Kidney (tissue), 14 donors: ENCODE measurements around the gene CTNND2. TPM values are rescaled to one million over a fixed set of nuclear protein-coding genes. Genes with fewer than 3 reads are reported as not detected.

Experiments used
- DNase-seq, 5 donors: peaks; one replicate each; pipeline ENCODE4 v3.0.0-alpha.2; 2013 to 2020
- FAIRE-seq: peaks from 2 replicates; lab custom pipeline; 2012; peaks lifted over from hg19 to GRCh38; lab: Jason Lieb, UNC
- H3K27ac ChIP-seq, 2 donors: one replicate each; pipeline ENCODE4 v1.7.0; 2013; ENCODE audit warnings: low read depth in 2 of 2, low read length in 2 of 2, inconsistent platforms in 1 of 2
- H3K27me3 ChIP-seq: one replicate; pipeline ENCODE4 v1.7.1; 2013; ENCODE audit warnings: low read length, inconsistent platforms; ENCODE audit not compliant: control insufficient read depth, insufficient read depth
- H3K36me3 ChIP-seq, 3 donors: one replicate each; pipeline versions ENCODE4 v1.7.0 to v1.7.1; 2013; ENCODE audit warnings: low read length in 3 of 3, control low read depth in 1 of 3, inconsistent platforms in 1 of 3; ENCODE audit not compliant: insufficient read depth in 3 of 3, control insufficient read depth in 2 of 3
- H3K4me1 ChIP-seq, 3 donors: one replicate each; pipeline versions ENCODE4 v1.7.0 to v1.7.1; 2013; ENCODE audit warnings: low read length in 3 of 3, inconsistent platforms in 1 of 3, low read depth in 1 of 3; ENCODE audit not compliant: control insufficient read depth in 2 of 3, insufficient read depth in 2 of 3
- H3K4me3 ChIP-seq, 3 donors: one replicate each; pipeline versions ENCODE4 v1.7.0 to v1.8.1; 2013; ENCODE audit warnings: low read length in 3 of 3, control low read depth in 1 of 3, inconsistent platforms in 1 of 3
- H3K9ac ChIP-seq, 3 donors: one replicate each; pipeline versions ENCODE4 v1.7.0 to v1.7.1; 2013; ENCODE audit warnings: low read length in 3 of 3, control low read depth in 1 of 3, inconsistent platforms in 1 of 3
- H3K9me3 ChIP-seq, 3 donors: one replicate each; pipeline versions ENCODE4 v1.7.0 to v1.7.1; 2013; ENCODE audit warnings: low read length in 3 of 3, control low read depth in 1 of 3, inconsistent platforms in 1 of 3; ENCODE audit not compliant: control insufficient read depth in 2 of 3, insufficient read depth in 1 of 3
- intact Hi-C: fragments of 100-400 bp; cut with DNase I; formaldehyde crosslinking; loops from one replicate; pipeline ENCODE4 v1.11.1; 2022
- polyA plus RNA-seq: library from polyadenylated mRNA; stranded (reverse); fragments of 350-450 nt; fragmentation: Illumina TruSeq; extraction: RNeasy Lipid Tissue Mini Kit (QIAGEN cat#74804); gene quantifications from one replicate; pipeline ENCODE4 v1.2.3, GENCODE V29; 2014; ENCODE audit warnings: low read depth, low replicate concordance; ENCODE audit not compliant: insufficient read depth
- total RNA-seq: library from RNA; stranded (reverse); fragmentation: NEBNext Ultra II Directional; extraction: Animal tissue kit (Norgen Biotek cat#: 25700); gene quantifications from one replicate; pipeline ENCODE4 v1.2.1, GENCODE V29; 2021
- TF ChIP-seq, protein P1 (sequence below): IDR thresholded peaks from 3 replicates; pipeline ENCODE4 v1.5.1; 2012; ENCODE audit warnings: mild to moderate bottlenecking, moderate library complexity, borderline replicate concordance; ENCODE audit not compliant: insufficient read depth; ENCODE audit errors: extremely low read depth
- donor health status: control.
- donor health status: control.
- donor health status: control.
- donor health status: control.
- donor health status: control.
- donor health status: DM: yes; HTN: yes; CAD: no.
- donor health status: Normal renal cell carcinoma (clear cell type).

CTNND2 gene
- total and polyA plus RNA-seq, 2 donors from 2014 or later = 0.15 to 0.79 TPM

DNA sequence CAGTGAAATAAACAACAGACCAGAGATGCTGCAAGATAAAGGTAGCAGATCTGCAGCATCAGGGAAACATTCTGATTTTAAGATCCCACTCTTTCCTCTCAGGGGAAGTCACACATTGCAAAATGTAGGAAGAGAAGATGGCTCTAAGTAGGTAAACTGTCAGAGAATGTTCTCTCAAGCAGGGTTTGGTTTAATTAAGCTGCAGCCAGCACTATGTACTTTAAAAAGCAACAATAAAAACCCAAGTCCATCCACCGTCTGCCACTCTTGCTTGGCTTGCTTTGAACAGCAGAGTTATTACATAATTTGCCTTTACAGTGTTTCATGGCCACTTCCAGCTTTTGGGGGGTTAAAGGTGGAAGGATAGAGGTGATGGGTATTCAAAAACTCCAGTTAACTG is 800.0 kb downstream of the CTNND2 start:
- intact Hi-C loops = no loop called here
- FAIRE-seq = no peak

DNA sequence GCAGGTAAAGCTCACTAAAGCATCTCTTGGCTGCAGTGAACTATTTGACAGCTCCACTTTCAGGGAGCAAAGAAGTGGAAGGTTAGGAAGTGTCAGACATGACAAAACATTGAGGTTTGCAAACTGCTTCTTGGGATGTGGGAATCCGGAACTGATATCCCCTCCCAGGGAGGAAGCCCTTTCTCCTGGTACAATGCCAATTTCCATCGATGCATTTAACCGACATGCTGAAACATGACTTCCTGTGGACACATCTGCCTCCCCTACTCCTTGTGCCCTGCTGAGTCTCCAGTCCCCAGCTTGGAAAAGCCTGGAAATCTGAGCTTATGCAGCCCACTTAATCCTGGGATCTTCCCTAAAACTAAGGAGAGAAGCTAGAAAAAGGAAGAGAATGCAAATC is 820.1 kb downstream of the CTNND2 start:
- no peaks in the 10 kb centered on the region for H3K9me3 ChIP-seq
- no peaks in the 10 kb centered on the region for H3K4me1 ChIP-seq
- DNase-seq (no peak), FAIRE-seq (no peak)
- no peak overlapping the region for H3K4me3 ChIP-seq
- H3K27ac ChIP-seq = no peak overlapping the region
- no peak overlapping the region for H3K9ac ChIP-seq
- TF ChIP-seq, protein P1, sequence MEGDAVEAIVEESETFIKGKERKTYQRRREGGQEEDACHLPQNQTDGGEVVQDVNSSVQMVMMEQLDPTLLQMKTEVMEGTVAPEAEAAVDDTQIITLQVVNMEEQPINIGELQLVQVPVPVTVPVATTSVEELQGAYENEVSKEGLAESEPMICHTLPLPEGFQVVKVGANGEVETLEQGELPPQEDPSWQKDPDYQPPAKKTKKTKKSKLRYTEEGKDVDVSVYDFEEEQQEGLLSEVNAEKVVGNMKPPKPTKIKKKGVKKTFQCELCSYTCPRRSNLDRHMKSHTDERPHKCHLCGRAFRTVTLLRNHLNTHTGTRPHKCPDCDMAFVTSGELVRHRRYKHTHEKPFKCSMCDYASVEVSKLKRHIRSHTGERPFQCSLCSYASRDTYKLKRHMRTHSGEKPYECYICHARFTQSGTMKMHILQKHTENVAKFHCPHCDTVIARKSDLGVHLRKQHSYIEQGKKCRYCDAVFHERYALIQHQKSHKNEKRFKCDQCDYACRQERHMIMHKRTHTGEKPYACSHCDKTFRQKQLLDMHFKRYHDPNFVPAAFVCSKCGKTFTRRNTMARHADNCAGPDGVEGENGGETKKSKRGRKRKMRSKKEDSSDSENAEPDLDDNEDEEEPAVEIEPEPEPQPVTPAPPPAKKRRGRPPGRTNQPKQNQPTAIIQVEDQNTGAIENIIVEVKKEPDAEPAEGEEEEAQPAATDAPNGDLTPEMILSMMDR = no peak
- H3K36me3 ChIP-seq = no peaks in the 10 kb centered on the region
- H3K27me3 ChIP-seq = no peaks in the 10 kb centered on the region
- intact Hi-C loops = no loop called here

More for the DNA sequence above, 800.0 kb downstream of the CTNND2 start:
- DNase-seq = no peak
- TF ChIP-seq, protein P1 = no peak
- Histone ChIP-seq H3K27me3 (no peaks in the 10 kb centered on the region), H3K36me3 (no peaks in the 10 kb centered on the region), H3K4me1 (no peaks in the 10 kb centered on the region), H3K9ac (no peak overlapping the region), H3K27ac (no peak overlapping the region), H3K4me3 (no peak overlapping the region), H3K9me3 (no peaks in the 10 kb centered on the region)

DNA sequence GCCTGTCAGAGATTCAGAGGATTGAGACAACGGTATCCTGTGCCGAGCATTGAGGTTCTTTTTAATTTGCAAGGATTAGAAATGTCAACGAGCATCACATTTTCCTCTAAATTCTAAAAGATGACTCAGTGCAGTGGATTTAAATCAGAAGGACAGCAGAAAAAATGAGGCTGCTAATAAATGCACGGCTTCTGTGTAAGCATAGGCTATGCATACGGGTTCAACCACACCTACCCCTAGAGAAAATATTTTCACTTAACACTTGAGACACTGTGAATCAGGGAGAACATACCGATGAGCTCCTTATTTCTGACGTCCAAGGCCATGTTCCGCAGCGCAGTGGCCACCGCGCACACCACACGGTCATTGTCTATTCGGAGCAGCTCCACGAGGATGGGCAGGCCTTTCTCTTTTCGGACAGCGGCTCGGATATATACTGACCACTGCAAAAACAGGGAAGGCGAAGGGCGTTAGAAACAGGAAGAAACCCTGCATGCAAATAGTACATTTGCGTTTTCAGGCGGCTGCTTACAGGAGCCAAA is 821.8 kb downstream of the CTNND2 start:
- Histone ChIP-seq H3K4me3 (no peak overlapping the region), H3K36me3 (no peaks in the 10 kb centered on the region), H3K4me1 (no peaks in the 10 kb centered on the region), H3K9me3 (no peaks in the 10 kb centered on the region), H3K9ac (no peak overlapping the region), H3K27ac (no peak overlapping the region), H3K27me3 (no peaks in the 10 kb centered on the region)
- DNase-seq (no peak), FAIRE-seq (no peak)
- intact Hi-C loops = no loop called here
- TF ChIP-seq, protein P1 = no peak
